ENCODE measurements around the gene EIF2AK3.

Gene EIF2AK3

DNA sequence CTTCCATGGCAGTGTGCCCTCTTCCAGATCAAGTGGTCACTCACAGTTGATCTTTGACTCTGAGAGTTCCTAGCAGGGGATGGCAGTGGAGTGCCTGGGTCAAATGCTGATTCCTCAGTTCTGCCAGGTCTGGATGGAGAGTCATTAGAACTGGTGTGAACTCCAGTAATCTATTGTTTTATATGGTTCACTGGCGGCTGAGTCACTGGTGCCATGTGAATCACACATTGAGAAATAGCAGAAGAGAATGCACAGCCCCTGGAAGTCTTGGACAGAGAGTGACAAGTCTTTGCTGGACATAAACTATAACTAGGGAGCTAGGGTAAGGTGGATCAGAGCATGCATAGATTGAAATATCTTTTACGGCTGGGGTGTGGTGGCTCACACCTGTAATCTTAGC lies 86.9 kb downstream of the EIF2AK3 start:
- DNase-seq (ENCODE audit: low read depth in 2 of 2): no peak

- DNase-seq (ENCODE audit: low read depth in 2 of 2): no peak
These were observed 88.8 kb downstream of the EIF2AK3 start for GRCh38 chr2:88538362-88538917.

- no peak for DNase-seq (ENCODE audit: low read depth in 2 of 2)
These were observed 89.6 kb downstream of the EIF2AK3 start for GRCh38 chr2:88537640-88538039.

DNA sequence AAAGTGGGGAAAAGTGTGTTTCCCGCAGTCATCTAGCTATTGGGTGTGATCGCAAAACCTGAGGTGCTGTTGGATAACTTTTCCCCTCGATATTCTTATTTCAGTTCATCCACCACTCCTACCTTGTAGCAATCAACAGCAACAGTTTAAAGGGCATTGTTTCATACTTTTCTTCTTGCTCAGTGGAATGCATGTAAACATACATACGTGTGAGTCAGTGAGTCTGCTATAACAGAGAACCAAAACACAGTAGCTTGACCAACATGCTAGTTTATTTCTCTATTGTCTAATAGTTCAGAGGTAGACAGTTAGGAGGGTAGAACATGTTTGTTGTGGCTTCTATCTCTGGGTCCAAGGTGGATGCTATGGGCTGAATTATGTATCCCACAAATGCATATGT lies 97.2 kb downstream of the EIF2AK3 start:
- DNase-seq (ENCODE audit: low read depth in 2 of 2): no peak

- DNase-seq (ENCODE audit: low read depth in 2 of 2): no peak
These were observed 105.7 kb downstream of the EIF2AK3 start for GRCh38 chr2:88521445-88522073.

DNA sequence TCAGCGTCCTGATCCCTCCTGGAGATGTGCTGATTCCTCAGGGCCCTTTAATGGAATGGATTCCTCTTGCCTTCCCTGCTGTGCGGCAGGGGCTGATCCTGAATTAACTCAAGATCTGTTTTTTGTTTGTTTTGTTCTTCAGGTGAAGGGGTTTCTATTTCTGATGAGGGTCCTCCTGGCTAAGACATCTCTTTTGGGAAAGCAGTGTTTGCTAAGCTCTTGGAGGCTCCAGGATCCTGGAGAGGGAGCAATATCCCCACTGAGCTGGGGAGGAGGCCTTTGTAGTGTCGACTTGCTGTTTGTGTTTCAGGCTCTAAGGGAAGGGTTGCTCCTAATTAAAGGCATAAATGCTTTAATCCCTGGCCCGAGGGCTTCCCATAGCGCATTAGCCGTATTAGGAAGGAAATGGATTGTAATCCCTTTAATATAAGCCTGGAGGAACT lies 109.5 kb downstream of the EIF2AK3 start:
- DNase-seq (ENCODE audit: low read depth in 2 of 2): no peak
